DND-41 (cell line): ENCODE measurements around the gene ADD2.

Experiments used
- ATAC-seq: fragments of 200-7000 bp; cut with Tn5 transposase; 3 replicates; pipeline ENCODE4 v1.9.1; 2021; ENCODE audit warnings: low read depth; ENCODE audit not compliant: insufficient read depth
- DNase-seq: peaks from one replicate; pipeline ENCODE4 v3.0.0-alpha.2; 2020
- H2AFZ ChIP-seq: 2 replicates; pipeline ENCODE4 v1.6.0; 2012; ENCODE audit warnings: low read depth, low read length
- H3K27ac ChIP-seq: 2 replicates; pipeline ENCODE4 v1.5.1; 2012; ENCODE audit warnings: low read length, inconsistent platforms
- H3K27me3 ChIP-seq: fragments of 200-600 bp; sonication (generic); 2 replicates; pipeline ENCODE4 v1.6.0; 2012; ENCODE audit warnings: low read length, mild to moderate bottlenecking, inconsistent platforms; ENCODE audit not compliant: insufficient read depth, poor library complexity
- H3K36me3 ChIP-seq: 2 replicates; pipeline ENCODE4 v1.5.1; 2012; ENCODE audit warnings: low read length, inconsistent platforms; ENCODE audit not compliant: insufficient read depth
- H3K4me1 ChIP-seq: 2 replicates; pipeline ENCODE4 v1.5.1; 2012; ENCODE audit warnings: mild to moderate bottlenecking, low read length; ENCODE audit not compliant: insufficient read depth
- H3K4me2 ChIP-seq: 2 replicates; pipeline ENCODE4 v1.6.0; 2012; ENCODE audit warnings: mild to moderate bottlenecking, moderate library complexity, low read length, inconsistent platforms; ENCODE audit not compliant: insufficient read depth
- H3K4me3 ChIP-seq, 2 experiments: fragments of 200-600 bp in 1 of 2; shearing (Covaris generic) in 1 of 2; 2 replicates each; pipeline ENCODE4 v1.5.1; 2012 to 2016; ENCODE audit warnings: inconsistent platforms in 2 of 2, low read length in 2 of 2, mild to moderate bottlenecking in 2 of 2, low read depth in 1 of 2, moderate library complexity in 1 of 2
- H3K79me2 ChIP-seq: 2 replicates; pipeline ENCODE4 v1.6.0; 2012; ENCODE audit warnings: low read length, inconsistent platforms; ENCODE audit not compliant: insufficient read depth
- H3K9ac ChIP-seq: 2 replicates; pipeline ENCODE4 v1.6.0; 2012; ENCODE audit warnings: low read depth, mild to moderate bottlenecking, inconsistent platforms, low read length, moderate library complexity
- H3K9me3 ChIP-seq: 2 replicates; pipeline ENCODE4 v1.5.1; 2012; ENCODE audit warnings: low read length, moderate library complexity, mild to moderate bottlenecking, inconsistent platforms; ENCODE audit not compliant: insufficient read depth, severe bottlenecking
- H4K20me1 ChIP-seq: 2 replicates; pipeline ENCODE4 v1.6.0; 2012; ENCODE audit warnings: low read length; ENCODE audit not compliant: insufficient read depth
- CTCF ChIP-seq: IDR thresholded peaks from 2 replicates; pipeline ENCODE4 v1.5.1; 2012; ENCODE audit warnings: borderline replicate concordance, low read length, moderate library complexity, mild to moderate bottlenecking; ENCODE audit not compliant: poor library complexity, severe bottlenecking; ENCODE audit errors: extremely low read depth
- EZH2 ChIP-seq: IDR thresholded peaks from 3 replicates; pipeline ENCODE4 v1.6.1; 2012; ENCODE audit warnings: borderline replicate concordance, low read depth, mild to moderate bottlenecking, moderate library complexity, low read length, inconsistent platforms; ENCODE audit not compliant: severe bottlenecking

Gene ADD2

GRCh38 chr2:70777450-70777849 lies 9.4 kb upstream of the ADD2 start:
- no peak overlapping the region for H2AFZ ChIP-seq

GRCh38 chr2:70776266-70776665 lies 8.3 kb upstream of the ADD2 start:
- TF ChIP-seq CTCF (no peak), EZH2 (no peak)
- no peak overlapping the region for H3K27ac ChIP-seq
- H3K9me3 ChIP-seq: no peaks in the 10 kb centered on the region
- H3K79me2 ChIP-seq: no peaks in the 10 kb centered on the region
- H3K27me3 ChIP-seq: peaks cover 7% of the 10 kb centered on the region
- no peaks in the 10 kb centered on the region for H3K36me3 ChIP-seq
- H2AFZ ChIP-seq: no peak overlapping the region
- H3K4me1 ChIP-seq: no peaks in the 10 kb centered on the region
- H4K20me1 ChIP-seq: no peaks in the 10 kb centered on the region
- no peak for DNase-seq
- H3K4me3 ChIP-seq: no peak overlapping the region
- H3K9ac ChIP-seq: no peak overlapping the region
- no peak for ATAC-seq
- H3K4me2 ChIP-seq: no peak overlapping the region

More at GRCh38 chr2:70777450-70777849, 9.4 kb upstream of the ADD2 start:
- Histone ChIP-seq H3K9ac (no peak overlapping the region), H3K27me3 (peaks cover 4% of the 10 kb centered on the region), H3K9me3 (no peaks in the 10 kb centered on the region), H3K4me2 (no peak overlapping the region), H3K4me3 (no peak overlapping the region), H3K36me3 (no peaks in the 10 kb centered on the region), H3K4me1 (no peaks in the 10 kb centered on the region), H3K27ac (no peak overlapping the region), H4K20me1 (no peaks in the 10 kb centered on the region), H3K79me2 (no peaks in the 10 kb centered on the region)
- DNase-seq (no peak), ATAC-seq (no peak)
- TF ChIP-seq EZH2 (no peak), CTCF (no peak)

- H3K4me3 ChIP-seq: no peak overlapping the region
- no peak for TF ChIP-seq CTCF
- no peak for TF ChIP-seq EZH2
- no peak for ATAC-seq
- DNase-seq: no peak
- H3K9me3 ChIP-seq: no peaks in the 10 kb centered on the region
- no peak overlapping the region for H3K4me2 ChIP-seq
- H3K9ac ChIP-seq: no peak overlapping the region
- H4K20me1 ChIP-seq: no peaks in the 10 kb centered on the region
- no peaks in the 10 kb centered on the region for H3K79me2 ChIP-seq
- peaks cover 6% of the 10 kb centered on the region for H3K27me3 ChIP-seq
- no peaks in the 10 kb centered on the region for H3K4me1 ChIP-seq
- H2AFZ ChIP-seq: no peak overlapping the region
- no peaks in the 10 kb centered on the region for H3K36me3 ChIP-seq
- no peak overlapping the region for H3K27ac ChIP-seq
Measured at GRCh38 chr2:70775141-70775540, 7.1 kb upstream of the ADD2 start.
